Fibroblast of villous mesenchyme (primary cell): ENCODE measurements around the gene UTF1. TPM values are rescaled to one million over a fixed set of nuclear protein-coding genes. Genes with fewer than 3 reads are reported as not detected.

Experiments used
- DNase-seq: peaks from one replicate; pipeline ENCODE4 v3.0.0-alpha.2; 2010; ENCODE audit warnings: low read depth
- H3K4me3 ChIP-seq: 2 replicates; pipeline ENCODE4 v1.5.1; 2011; ENCODE audit warnings: low read depth, mild to moderate bottlenecking, low read length
- total RNA-seq: library from RNA; depleted of rRNA; stranded (reverse); fragments of >200 nt; gene quantifications from 2 replicates; pipeline ENCODE4 v1.2.3, GENCODE V29; 2012
- TF ChIP-seq, protein P1 (sequence below): IDR thresholded peaks from 2 replicates; pipeline ENCODE4 v1.5.1; 2012; ENCODE audit warnings: low read depth, mild to moderate bottlenecking, low read length; ENCODE audit not compliant: insufficient read depth

UTF1 gene
- total RNA-seq, 1 donor, result not detected

DNA sequence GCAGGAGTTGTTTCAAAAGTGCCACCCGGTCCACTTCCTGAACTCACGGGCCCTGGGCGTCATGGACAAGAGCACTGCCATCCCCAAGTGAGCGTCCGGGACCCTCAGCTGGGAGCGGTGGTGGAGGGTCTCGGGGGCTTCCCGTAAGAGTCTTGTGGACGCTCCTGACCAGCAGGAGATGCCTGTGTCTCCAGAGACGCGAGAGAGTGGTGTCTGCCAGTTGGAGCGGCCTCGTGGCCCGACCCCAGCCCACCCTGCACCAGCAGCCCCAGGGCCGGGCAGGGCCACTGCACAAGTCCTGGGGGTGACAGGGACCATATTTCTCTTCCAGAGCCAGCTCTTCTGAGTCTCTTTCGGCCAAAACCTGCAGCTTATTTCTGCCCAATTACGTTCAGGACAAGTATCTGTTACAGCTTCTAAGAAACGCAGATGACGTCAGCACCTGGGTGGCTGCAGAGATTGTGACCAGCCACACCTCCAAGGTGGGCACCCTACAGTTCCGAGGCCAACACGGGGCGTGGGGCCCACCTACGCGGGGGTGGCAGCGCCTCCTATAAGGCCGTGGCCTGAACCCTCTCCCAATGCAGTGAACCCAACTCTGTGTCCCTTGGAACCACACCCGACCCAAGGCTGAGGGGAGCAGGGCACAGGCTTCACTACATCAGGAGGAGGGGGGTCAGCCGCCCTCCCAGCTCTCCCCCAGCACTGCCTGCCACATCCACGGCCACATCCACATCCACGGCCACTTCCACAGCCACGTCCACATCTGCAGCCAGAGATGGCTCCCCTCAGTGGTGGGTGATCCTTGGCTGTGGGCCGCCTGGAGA lies 16.2 kb upstream of the UTF1 start:
- DNase-seq, result no peak
- TF ChIP-seq, protein P1, sequence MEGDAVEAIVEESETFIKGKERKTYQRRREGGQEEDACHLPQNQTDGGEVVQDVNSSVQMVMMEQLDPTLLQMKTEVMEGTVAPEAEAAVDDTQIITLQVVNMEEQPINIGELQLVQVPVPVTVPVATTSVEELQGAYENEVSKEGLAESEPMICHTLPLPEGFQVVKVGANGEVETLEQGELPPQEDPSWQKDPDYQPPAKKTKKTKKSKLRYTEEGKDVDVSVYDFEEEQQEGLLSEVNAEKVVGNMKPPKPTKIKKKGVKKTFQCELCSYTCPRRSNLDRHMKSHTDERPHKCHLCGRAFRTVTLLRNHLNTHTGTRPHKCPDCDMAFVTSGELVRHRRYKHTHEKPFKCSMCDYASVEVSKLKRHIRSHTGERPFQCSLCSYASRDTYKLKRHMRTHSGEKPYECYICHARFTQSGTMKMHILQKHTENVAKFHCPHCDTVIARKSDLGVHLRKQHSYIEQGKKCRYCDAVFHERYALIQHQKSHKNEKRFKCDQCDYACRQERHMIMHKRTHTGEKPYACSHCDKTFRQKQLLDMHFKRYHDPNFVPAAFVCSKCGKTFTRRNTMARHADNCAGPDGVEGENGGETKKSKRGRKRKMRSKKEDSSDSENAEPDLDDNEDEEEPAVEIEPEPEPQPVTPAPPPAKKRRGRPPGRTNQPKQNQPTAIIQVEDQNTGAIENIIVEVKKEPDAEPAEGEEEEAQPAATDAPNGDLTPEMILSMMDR, result no peak
- H3K4me3 ChIP-seq, result no peak overlapping the region

DNA sequence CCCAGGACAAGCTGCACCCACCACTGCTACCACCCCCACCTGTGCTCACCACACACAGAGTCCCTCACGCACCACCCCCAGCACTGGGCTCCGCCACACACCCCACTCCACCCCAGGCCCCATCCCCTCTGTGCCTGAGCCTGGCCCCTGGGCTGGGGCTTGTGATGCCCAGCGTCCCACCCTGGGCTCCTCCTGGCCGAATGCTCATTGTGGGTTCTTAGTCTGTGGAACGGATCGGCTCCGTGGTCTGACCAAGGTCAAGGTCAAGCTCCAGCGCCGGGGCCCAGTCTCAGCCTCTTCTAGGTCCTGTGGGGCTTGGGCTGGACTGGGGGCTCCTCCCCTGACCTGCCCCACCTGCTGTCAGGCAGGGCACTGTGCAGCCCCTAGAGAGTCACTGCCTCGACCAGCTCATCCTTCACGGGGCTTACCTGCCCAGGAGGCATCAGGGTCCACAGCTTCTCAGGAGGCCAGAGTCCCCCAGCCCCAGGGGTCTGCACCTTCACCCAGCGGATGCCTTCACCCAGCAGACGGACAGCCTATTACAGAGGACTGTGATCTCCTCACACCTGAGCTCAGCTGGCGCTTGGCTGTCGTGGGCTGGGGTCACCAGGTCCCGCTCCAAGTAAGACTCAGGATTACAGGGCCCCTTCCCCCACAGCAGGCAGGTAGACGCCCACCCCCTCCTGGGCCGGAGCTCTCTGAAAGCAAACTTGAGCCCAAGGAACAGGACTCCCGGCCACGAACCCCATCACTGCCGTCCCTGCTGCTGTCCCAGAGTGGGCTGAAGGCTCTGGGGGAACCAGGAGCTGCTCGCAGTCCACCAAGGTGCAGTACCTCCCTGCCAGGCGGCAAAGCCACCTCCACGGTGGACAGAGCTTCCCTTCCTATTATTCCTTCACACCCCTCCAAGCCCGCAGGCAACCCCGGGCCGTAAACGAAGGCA lies 15.3 kb upstream of the UTF1 start:
- no peak overlapping the region for H3K4me3 ChIP-seq
- TF ChIP-seq, protein P1, result no peak
- DNase-seq, result no peak

DNA sequence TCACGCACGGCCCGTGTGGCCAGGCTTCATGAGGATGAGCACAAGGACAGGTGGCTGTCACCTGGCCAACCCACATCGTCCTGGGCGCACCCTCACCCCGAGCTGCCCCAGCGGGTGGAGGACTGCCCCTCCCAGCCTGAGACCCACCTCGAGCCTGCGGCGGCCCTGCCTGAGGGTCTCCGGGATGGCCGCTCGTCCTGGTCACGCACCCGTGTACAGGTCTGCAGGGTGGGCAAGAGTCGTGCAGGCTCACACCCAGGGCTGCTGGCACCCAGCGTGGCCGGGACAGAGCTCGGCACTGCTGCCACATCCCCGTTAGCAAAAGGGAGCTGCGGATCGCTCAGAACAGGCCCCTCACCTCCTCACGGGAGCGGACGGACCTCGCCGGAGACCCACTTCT lies 14.4 kb upstream of the UTF1 start:
- TF ChIP-seq, protein P1, result no peak
- no peak for DNase-seq
- H3K4me3 ChIP-seq, result no peak overlapping the region

DNA sequence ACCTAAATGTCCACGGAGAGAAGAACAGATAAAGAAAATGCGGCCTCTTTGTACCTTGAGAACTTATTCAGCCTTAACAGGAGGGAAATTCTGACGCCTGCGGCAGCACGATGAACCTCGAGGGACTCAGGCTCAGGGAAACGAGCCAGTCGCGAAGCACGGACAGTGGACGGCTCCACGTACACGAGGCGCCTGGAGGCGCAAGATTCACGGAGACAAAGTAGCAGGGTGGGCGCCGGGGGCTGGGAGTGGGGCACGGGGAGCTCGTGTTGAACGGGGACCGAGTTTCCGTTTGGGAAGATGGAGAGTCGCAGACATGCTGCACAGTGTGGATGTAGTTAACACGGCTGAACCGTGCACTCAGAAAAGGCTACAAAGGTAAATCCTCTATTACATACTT lies 13.2 kb upstream of the UTF1 start:
- H3K4me3 ChIP-seq, result no peak overlapping the region
- no peak for DNase-seq
- TF ChIP-seq, protein P1, result no peak

DNA sequence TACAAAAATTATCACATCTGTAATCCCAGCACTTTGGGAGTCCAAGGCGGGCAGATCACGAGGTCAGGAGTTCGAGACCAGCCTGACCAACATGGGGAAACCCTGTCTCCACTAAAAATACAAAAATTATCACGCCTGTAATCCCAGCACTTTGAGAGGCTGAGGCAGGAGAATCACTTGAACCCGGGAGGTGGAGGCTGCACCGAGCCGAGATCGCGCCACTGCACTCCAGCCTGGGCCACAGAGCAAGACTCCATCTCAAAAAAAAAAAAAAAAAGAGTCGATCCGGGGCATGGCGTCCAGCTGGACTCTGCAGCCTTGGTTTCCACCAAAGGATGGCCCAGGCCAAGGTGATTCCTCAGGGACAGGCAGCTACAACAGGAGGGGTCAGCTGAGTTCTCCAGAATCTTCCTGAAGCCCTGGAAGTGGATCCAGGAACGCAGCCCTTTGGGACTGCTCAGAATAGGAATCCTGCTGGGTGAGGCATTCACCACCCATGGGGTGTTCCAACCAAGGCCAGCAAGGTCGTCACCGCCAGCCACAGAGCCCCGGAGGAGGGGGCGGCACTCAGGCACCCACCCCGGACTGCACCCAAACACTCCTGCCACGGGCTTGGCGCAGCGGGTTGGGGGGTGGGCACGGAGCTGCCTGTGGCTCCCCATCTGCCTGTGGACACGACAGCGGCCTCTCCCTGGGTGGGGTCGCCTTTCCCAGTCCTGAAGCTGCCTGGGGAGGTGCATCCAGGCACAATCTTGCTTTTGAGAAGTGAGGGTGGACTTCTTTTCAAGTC lies 12.0 kb upstream of the UTF1 start:
- TF ChIP-seq, protein P1, result no peak

DNA sequence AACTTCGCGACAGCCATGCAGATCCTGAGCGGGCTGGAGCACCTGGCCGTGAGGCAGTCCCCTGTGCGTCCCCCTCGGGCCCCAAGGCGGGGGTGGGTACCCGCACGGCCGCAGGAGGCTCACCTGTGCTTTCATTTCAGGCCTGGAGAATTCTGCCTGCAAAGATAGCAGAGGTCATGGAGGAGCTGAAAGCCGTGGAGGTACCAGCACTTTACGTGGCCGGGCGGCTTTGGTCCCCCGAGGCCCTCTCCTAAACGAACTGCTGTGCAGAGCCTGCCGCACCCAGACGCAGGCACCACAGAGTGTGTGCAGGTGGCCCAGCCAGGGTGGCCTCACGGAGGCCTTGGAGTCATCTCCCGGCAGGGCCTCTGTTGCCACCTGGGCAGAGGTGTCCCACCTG lies 11.1 kb upstream of the UTF1 start:
- H3K4me3 ChIP-seq, result no peak overlapping the region
- DNase-seq, result no peak
- TF ChIP-seq, protein P1, result no peak

More for the DNA sequence above, 12.0 kb upstream of the UTF1 start:
- no peak overlapping the region for H3K4me3 ChIP-seq
- no peak for DNase-seq
